K562 (cell line): ENCODE measurements around the gene LAT. TPM values are rescaled to one million over a fixed set of nuclear protein-coding genes. Genes with fewer than 3 reads are reported as not detected.

Source experiments
- ATAC-seq: fragments of 200-7000 bp; cut with Tn5 transposase; 3 replicates; pipeline ENCODE4 v1.9.1; 2020; ENCODE audit warnings: moderate library complexity
- BruUV-seq: library from RNA; stranded (reverse); fragments of 400-500 nt; replicated peaks from 2 replicates; lab custom pipeline; 2021; lab: Mats Ljungman, UMichigan
- CTCF ChIA-PET: fragments of 300-600 bp; formaldehyde crosslinking; extraction: SDS; loops from one replicate; lab custom pipeline; 2021; ENCODE audit warnings: low intra/inter-chr PET ratio; lab: Yijun Ruan, JAX
- POLR2A ChIA-PET: fragments of 300-600, 350-650 bp; sonication (Branson Sonifier 250); formaldehyde crosslinking; extraction: SDS; loops from one replicate; lab custom pipeline; 2021; ENCODE audit warnings: antibody characterized with exemption, inconsistent platforms; lab: Yijun Ruan, JAX
- DNase-seq, 4 experiments: peaks; one replicate each; pipeline versions ENCODE4 v3.0.0 to v3.0.0-alpha.2; 2011 to 2018; ENCODE audit warnings: low spot score in 3 of 4, mixed read lengths in 3 of 4; ENCODE audit errors: extremely low read depth in 1 of 4
- FAIRE-seq: peaks from 2 replicates; lab custom pipeline; 2011; peaks lifted over from hg19 to GRCh38; lab: Jason Lieb, UNC
- H2AFZ ChIP-seq: 2 replicates; pipeline ENCODE4 v1.6.0; 2011; ENCODE audit warnings: low read depth, low read length, control low read depth, inconsistent platforms
- H3K27ac ChIP-seq: fragments of 200-600 bp; 3 replicates; pipeline ENCODE4 v1.8.0; 2011; ENCODE audit warnings: low read depth, mild to moderate bottlenecking, control low read depth, inconsistent platforms, low read length, moderate library complexity, mixed read lengths; ENCODE audit errors: extremely low read depth
- H3K27me3 ChIP-seq, 2 experiments: fragments of 300-600 bp in 1 of 2; 2 replicates in 1 of 2; 3 replicates in 1 of 2; pipeline versions ENCODE4 v1.6.0 to v1.8.0; 2011; ENCODE audit warnings: inconsistent platforms in 2 of 2, low read length in 2 of 2, mild to moderate bottlenecking in 1 of 2, mixed read lengths in 1 of 2, moderate library complexity in 1 of 2; ENCODE audit not compliant: control insufficient read depth in 2 of 2, insufficient read depth in 2 of 2
- H3K36me3 ChIP-seq: fragments of 300-600 bp; 3 replicates; pipeline ENCODE4 v1.8.0; 2011; ENCODE audit warnings: mild to moderate bottlenecking, low read length, inconsistent platforms; ENCODE audit not compliant: control insufficient read depth, insufficient read depth
- H3K4me1 ChIP-seq, 2 experiments: fragments of 200-600 bp in 1 of 2; replicated peaks in 1 of 2; 2 replicates in 1 of 2; 3 replicates in 1 of 2; pipeline versions ENCODE4 v1.5.1 to v1.8.0; 2011; ENCODE audit warnings: inconsistent platforms in 2 of 2, low read length in 2 of 2, mild to moderate bottlenecking in 1 of 2, mixed read lengths in 1 of 2, moderate library complexity in 1 of 2; ENCODE audit not compliant: control insufficient read depth in 2 of 2, insufficient read depth in 2 of 2
- H3K4me2 ChIP-seq: 2 replicates; pipeline ENCODE4 v1.6.1; 2011; ENCODE audit warnings: low read length, control low read depth, inconsistent platforms, mixed read lengths; ENCODE audit not compliant: insufficient read depth
- H3K4me3 ChIP-seq: fragments of 200-600 bp; sonication (generic), shearing (Covaris generic); 2 replicates; pipeline ENCODE4 v1.5.1; 2016; ENCODE audit warnings: control low read depth, inconsistent platforms
- H3K79me2 ChIP-seq: fragments of 200-600 bp; 3 replicates; pipeline ENCODE4 v1.8.0; 2011; ENCODE audit warnings: low read length, inconsistent platforms; ENCODE audit not compliant: control insufficient read depth, insufficient read depth
- H3K9ac ChIP-seq, 2 experiments: 2 replicates each; pipeline versions ENCODE4 v1.6.0 to v1.6.1; 2011; ENCODE audit warnings: low read depth in 2 of 2, low read length in 2 of 2, control low read depth in 1 of 2, inconsistent platforms in 1 of 2, mild to moderate bottlenecking in 1 of 2, mixed read lengths in 1 of 2; ENCODE audit not compliant: insufficient read depth in 1 of 2
- H3K9me1 ChIP-seq: one replicate; pipeline ENCODE4 v1.6.0; 2011; ENCODE audit warnings: inconsistent platforms, mild to moderate bottlenecking, low read length, moderate library complexity; ENCODE audit not compliant: control insufficient read depth, insufficient read depth
- H3K9me3 ChIP-seq: replicated peaks from 2 replicates; pipeline ENCODE4 v1.5.1; 2011; ENCODE audit warnings: low read depth, low read length, inconsistent platforms; ENCODE audit not compliant: control insufficient read depth, insufficient read depth
- H4K20me1 ChIP-seq: replicated peaks from 2 replicates; pipeline ENCODE4 v1.6.1; 2011; ENCODE audit warnings: low read length, inconsistent platforms, mixed read lengths; ENCODE audit not compliant: control insufficient read depth, insufficient read depth
- ATF3 ChIP-seq, 2 experiments: fragments of 450-650 bp in 1 of 2; sonication (generic) in 1 of 2; formaldehyde crosslinking in 1 of 2; IDR thresholded peaks in 1 of 2; conservative IDR thresholded peaks in 1 of 2; 2 replicates each; pipeline versions ENCODE4 v1.6.1 to v1.8.1; 2016 to 2023; ENCODE audit warnings: mild to moderate bottlenecking in 2 of 2, moderate library complexity in 2 of 2, inconsistent platforms in 1 of 2, missing genetic modification reagents in 1 of 2
- BRD9 ChIP-seq: fragments of 450-650 bp; IDR thresholded peaks from 2 replicates; pipeline ENCODE4 v1.6.1; 2018; ENCODE audit warnings: low read depth; ENCODE audit not compliant: partially characterized antibody
- CHD4 ChIP-seq: fragments of 200-600 bp; sonication (generic); IDR thresholded peaks from 3 replicates; pipeline ENCODE4 v1.6.1; 2012; ENCODE audit warnings: low read depth, mild to moderate bottlenecking, mixed read lengths, low read length, inconsistent platforms; ENCODE audit not compliant: insufficient read depth, insufficient replicate concordance, poor library complexity, severe bottlenecking
- DIDO1 ChIP-seq: fragments of 450-650 bp; IDR thresholded peaks from 2 replicates; pipeline ENCODE4 v1.6.1; 2016; ENCODE audit warnings: low read depth, missing biosample characterization, missing genetic modification characterization
- EP300 ChIP-seq: IDR thresholded peaks from 2 replicates; pipeline ENCODE4 v1.6.1; 2012; ENCODE audit warnings: low read length, improper control_type of control experiment
- FOSL1 ChIP-seq: fragments of 200-800 bp; sonication (Bioruptor generic); conservative IDR thresholded peaks from 2 replicates; pipeline ENCODE4 v1.6.1; 2016; ENCODE audit warnings: missing genetic modification characterization, missing compliant biosample characterization
- FOXJ3 ChIP-seq: sonication (generic); formaldehyde crosslinking; IDR thresholded peaks from 2 replicates; pipeline ENCODE4 v1.4.0; 2020; ENCODE audit warnings: mild to moderate bottlenecking, missing genetic modification reagents
- SIRT6 ChIP-seq: IDR thresholded peaks from one replicate; pipeline ENCODE4 v1.6.1; 2012; ENCODE audit warnings: low read depth, mild to moderate bottlenecking, control low read depth, inconsistent platforms, low read length, moderate library complexity
- ZFP36 ChIP-seq: fragments of 150-350 bp; IDR thresholded peaks from 2 replicates; pipeline ENCODE4 v1.6.1; 2018; ENCODE audit warnings: low read length, low read depth; ENCODE audit not compliant: partially characterized antibody
- WGBS: fragments of 100-300 bp; shearing (Covaris generic); methylation state at CpG from one replicate; pipeline ENCODE4 v1.1.6; 2016; ENCODE audit warnings: low coverage, mixed read lengths; ENCODE audit not compliant: insufficient coverage; ENCODE audit errors: missing lambda C conversion rate; 5-methylcytosine and 5-hydroxymethylcytosine counted together
- in situ Hi-C: fragments of 300-500 bp; cut with MboI; formaldehyde crosslinking; loops from 4 replicates; pipeline ENCODE4 v1.15.0; 2018; ENCODE audit warnings: inconsistent platforms, mixed read lengths
- intact Hi-C: fragments of 100-400 bp; cut with micrococcal nuclease; formaldehyde crosslinking; loops from 2 replicates; pipeline ENCODE4 v1.14.2; 2022
- polyA plus RNA-seq, 8 experiments: library from polyadenylated mRNA; depleted of rRNA in 4 of 8; stranded (reverse) in 5 of 8; unstranded in 3 of 8; fragments of >200 nt; fragmentation: Nextera tagmentation in 2 of 8; fragmentation: Illumina TruSeq in 1 of 8; extraction: Ambion mirVana in 2 of 8; extraction: Trizol in 1 of 8; gene quantifications; 2 replicates each; pipeline versions ENCODE4 v1.2.1 to v1.2.3, GENCODE V29; 2011 to 2014; ENCODE audit warnings: inconsistent platforms in 1 of 8, missing spikeins in 1 of 8
- total RNA-seq, 7 experiments: library from RNA; depleted of rRNA in 6 of 7; stranded (reverse); fragments of >200 nt in 6 of 7; fragmentation: Illumina TruSeq in 2 of 7; extraction: Trizol in 2 of 7; gene quantifications; 2 replicates each; pipeline versions ENCODE4 v1.2.1 to v1.2.3, GENCODE V29; 2011 to 2021; ENCODE audit warnings: low replicate concordance in 1 of 7

The LAT gene
- total and polyA plus RNA-seq, 9 of the 15 experiments (the other 6 are each of a cell fraction or from before 2014, with no cell fraction given), result 0.40 to 4.2 (median 1.3) TPM

- H3K4me2 ChIP-seq, result no peak overlapping the region
These were observed 38.7 kb downstream of the LAT start for GRCh38 chr16:29023279-29024277.

More at GRCh38 chr16:29023279-29024277, 38.7 kb downstream of the LAT start:
- H3K27me3 ChIP-seq, result no peaks in the 10 kb centered on the region
- ChIA-PET POLR2A (interaction anchor here (0.8 kb wide), 1 partner anchor 10 kb away, joined by 3 read pairs; no protein-coding TSS in a partner anchor), CTCF (no interaction called here)
- H4K20me1 ChIP-seq, result no peaks in the 10 kb centered on the region
- peak overlapping the region in 1 of 2 experiments; percentile 15; a peak in 2 of 4 replicates for H3K9ac ChIP-seq
- DNase-seq (no peak), FAIRE-seq (no peak), ATAC-seq (no peak)
- H3K4me3 ChIP-seq, result no peak overlapping the region
- no peak overlapping the region for H3K27ac ChIP-seq
- in situ Hi-C loops (no loop called here), intact Hi-C loops (no loop called here)
- no peaks in the 10 kb centered on the region for H3K9me1 ChIP-seq
- TF ChIP-seq ZFP36 (no peak), BRD9 (no peak), FOXJ3 (CRISPR knock-in tag) (no peak), ATF3 (IDR thresholded peaks at IDR 0.05) (peak; percentile 31; the same call in 1 of the 2 replicates), ATF3 (CRISPR knock-in tag; conservative IDR thresholded peaks at IDR 0.05) (no peak), DIDO1 (tag) (no peak), EP300 (no peak), CHD4 (no peak), FOSL1 (tag) (peak; percentile 37; the same call in 1 of the 2 replicates), SIRT6 (no peak)
- H3K4me1 ChIP-seq, result peaks cover 16 to 17% of the 10 kb centered on the region in 2 experiments; a peak in 4 of 5 replicates
- H3K36me3 ChIP-seq, result no peaks in the 10 kb centered on the region
- no peaks in the 10 kb centered on the region for H3K9me3 ChIP-seq
- H2AFZ ChIP-seq, result no peak overlapping the region
- no TSS peak for BruUV-seq
- WGBS, result 84% methylated on average over 15 of the region's 15 CpGs
- H3K79me2 ChIP-seq, result no peaks in the 10 kb centered on the region
